ENCODE measurements around the gene PTGER2. TPM values are rescaled to one million over a fixed set of nuclear protein-coding genes. Genes with fewer than 3 reads are reported as not detected.

The PTGER2 gene
- total and polyA plus RNA-seq, 4 experiments from 2014 or later, result 29.4 to 259 (median 135) TPM

DNA sequence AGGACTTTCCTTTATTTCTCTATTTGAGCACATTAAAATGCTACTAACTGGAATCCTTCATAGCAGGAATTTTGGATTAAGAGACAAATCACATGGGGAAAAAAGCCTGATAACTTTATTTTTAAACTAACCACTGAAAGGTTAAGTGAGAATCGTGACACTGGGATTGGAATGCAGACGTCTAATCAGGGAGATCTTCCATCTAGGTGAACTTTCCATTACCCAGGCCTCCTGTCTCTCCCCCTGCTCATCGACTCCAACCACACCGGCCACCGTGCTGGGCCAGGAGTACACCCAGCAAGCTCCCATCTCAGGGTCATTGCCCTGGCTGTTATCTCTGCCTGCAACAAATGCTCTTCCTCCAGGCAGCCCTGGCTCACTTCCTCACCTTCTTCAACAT, 19.0 kb downstream of the PTGER2 start:
- DNase-seq, result no peak
- H3K36me3 ChIP-seq (ENCODE audit: insufficient read depth, low read length), result no peaks in the 10 kb centered on the region
- H3K36me3 Mint-ChIP-seq, result peaks cover 22% of the 10 kb centered on the region in 2 donors
- H3K27me3 Mint-ChIP-seq, result no peaks in the 10 kb centered on the region
- peaks cover 32% of the 10 kb centered on the region for H3K4me1 ChIP-seq (ENCODE audit: insufficient read depth, low read length)
- no peak overlapping the region for H3K4me3 ChIP-seq (ENCODE audit: low read length in 2 of 2)
- H3K27ac ChIP-seq (ENCODE audit: low read depth, low read length), result no peak overlapping the region
- H3K27me3 ChIP-seq (ENCODE audit: insufficient read depth, low read length), result no peaks in the 10 kb centered on the region
- intact Hi-C loops (cut with micrococcal nuclease), result no loop called here
- no peaks in the 10 kb centered on the region for H3K9me3 ChIP-seq (ENCODE audit: control insufficient read depth in 1 of 2, low read length in 2 of 2)
- POLR2A ChIA-PET (ENCODE audit: partially characterized antibody), result no interaction called here
- H3K4me3 Mint-ChIP-seq, result no peak overlapping the region
- peak overlapping the region in 1 of 7 donors; percentile 4 for H3K27ac Mint-ChIP-seq
- H3K9me3 Mint-ChIP-seq, result peaks cover 0 to 4% (median 0%) of the 10 kb centered on the region in 8 donors
- CTCF ChIA-PET (ENCODE audit: partially characterized antibody), result interaction anchor here (1.3 kb wide), 1 partner anchor 19 kb away, joined by 3 read pairs; the partner anchor contains the start of gene PTGER2
- peaks cover 27 to 85% (median 49%) of the 10 kb centered on the region in 4 donors for H3K4me1 Mint-ChIP-seq

- peak overlapping the region in 5 of 7 donors; percentile 4 to 71 (median 39) for H3K27ac Mint-ChIP-seq
- Histone ChIP-seq H3K4me1 (ENCODE audit: insufficient read depth, low read length) (peaks cover 23% of the 10 kb centered on the region), H3K27me3 (ENCODE audit: insufficient read depth, low read length) (no peaks in the 10 kb centered on the region), H3K27ac (ENCODE audit: low read depth, low read length) (no peak overlapping the region), H3K36me3 (ENCODE audit: insufficient read depth, low read length) (no peaks in the 10 kb centered on the region), H3K4me3 (ENCODE audit: low read length in 2 of 2) (no peak overlapping the region), H3K9me3 (ENCODE audit: control insufficient read depth in 1 of 2, low read length in 2 of 2) (no peaks in the 10 kb centered on the region)
- H3K27me3 Mint-ChIP-seq, result no peaks in the 10 kb centered on the region
- intact Hi-C loops (cut with micrococcal nuclease), result no loop called here
- H3K4me1 Mint-ChIP-seq, result peaks cover 30 to 82% (median 50%) of the 10 kb centered on the region in 4 donors
- ChIA-PET CTCF (ENCODE audit: partially characterized antibody) (no interaction called here), POLR2A (ENCODE audit: partially characterized antibody) (interaction anchor here (1.3 kb wide), 1 partner anchor 17 kb away, joined by 7 read pairs; no protein-coding TSS in a partner anchor)
- H3K9me3 Mint-ChIP-seq, result peaks cover 0 to 4% (median 0%) of the 10 kb centered on the region in 8 donors
- H3K36me3 Mint-ChIP-seq, result peaks cover 20 to 22% of the 10 kb centered on the region in 2 donors
- DNase-seq, result no peak
- peak overlapping the region in 2 of 8 donors; percentile 3 to 11 for H3K4me3 Mint-ChIP-seq
These were observed 19.9 kb downstream of the PTGER2 start for GRCh38 chr14:52333823-52334657.

GRCh38 chr14:52336241-52336640, 22.1 kb downstream of the PTGER2 start:
- no peaks in the 10 kb centered on the region for H3K27me3 Mint-ChIP-seq
- Histone ChIP-seq H3K9me3 (ENCODE audit: control insufficient read depth in 1 of 2, low read length in 2 of 2) (no peaks in the 10 kb centered on the region), H3K36me3 (ENCODE audit: insufficient read depth, low read length) (no peaks in the 10 kb centered on the region), H3K27me3 (ENCODE audit: insufficient read depth, low read length) (no peaks in the 10 kb centered on the region), H3K4me1 (ENCODE audit: insufficient read depth, low read length) (peaks cover 9% of the 10 kb centered on the region), H3K4me3 (ENCODE audit: low read length in 2 of 2) (no peak overlapping the region), H3K27ac (ENCODE audit: low read depth, low read length) (no peak overlapping the region)
- H3K4me3 Mint-ChIP-seq, result no peak overlapping the region
- ChIA-PET CTCF (ENCODE audit: partially characterized antibody) (interaction anchor here (0.8 to 1.2 kb wide), 4 partner anchors 9 to 38 kb away, joined by 3 read pairs; no protein-coding TSS in a partner anchor), POLR2A (ENCODE audit: partially characterized antibody) (interaction anchor here (0.9 to 1.4 kb wide), 3 partner anchors 16 to 24 kb away, joined by 3 to 4 read pairs (median 3); no protein-coding TSS in a partner anchor)
- peak overlapping the region in 1 of 7 donors; percentile 33 for H3K27ac Mint-ChIP-seq
- peaks cover 0 to 1% (median 0%) of the 10 kb centered on the region in 8 donors for H3K9me3 Mint-ChIP-seq
- intact Hi-C loops (cut with micrococcal nuclease), result no loop called here
- DNase-seq, result no peak
- H3K36me3 Mint-ChIP-seq, result peaks cover 6% of the 10 kb centered on the region in 2 donors
- H3K4me1 Mint-ChIP-seq, result peaks cover 23 to 68% (median 38%) of the 10 kb centered on the region in 4 donors

DNA sequence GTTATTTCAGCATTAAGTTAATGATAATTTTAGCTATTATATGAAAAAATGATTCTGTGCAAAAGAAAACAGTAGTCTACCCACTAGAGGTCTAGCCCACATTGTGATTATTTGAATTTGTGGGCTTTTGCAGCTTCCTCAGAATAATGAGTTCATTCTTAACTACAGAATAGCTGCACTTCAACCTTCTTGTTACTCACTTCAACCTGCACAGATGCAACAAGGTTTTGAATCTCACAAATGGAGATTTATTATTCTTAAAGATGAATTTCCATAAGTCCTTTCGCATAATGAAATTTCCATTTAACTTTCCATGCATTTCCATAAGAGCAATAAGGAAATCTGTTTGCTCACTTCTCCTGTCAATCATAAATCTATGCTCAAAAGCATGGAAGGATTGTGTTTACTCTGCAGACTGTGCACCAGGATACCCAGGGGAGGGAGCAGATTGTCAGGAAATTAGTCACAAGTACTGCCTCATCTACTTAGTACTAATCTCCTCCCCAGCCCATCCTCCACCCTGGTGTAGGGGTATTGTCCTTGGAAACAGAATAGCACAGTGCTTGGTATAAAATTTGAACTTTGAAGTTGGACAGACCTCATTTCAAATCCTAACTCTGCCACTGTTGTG, 24.1 kb downstream of the PTGER2 start:
- no peak for DNase-seq
- Histone ChIP-seq H3K36me3 (ENCODE audit: insufficient read depth, low read length) (no peaks in the 10 kb centered on the region), H3K27me3 (ENCODE audit: insufficient read depth, low read length) (no peaks in the 10 kb centered on the region), H3K4me3 (ENCODE audit: low read length in 2 of 2) (no peak overlapping the region), H3K9me3 (ENCODE audit: control insufficient read depth in 1 of 2, low read length in 2 of 2) (no peaks in the 10 kb centered on the region), H3K27ac (ENCODE audit: low read depth, low read length) (no peak overlapping the region), H3K4me1 (ENCODE audit: insufficient read depth, low read length) (peaks cover 9% of the 10 kb centered on the region)
- Mint-ChIP-seq H3K4me3 (no peak overlapping the region), H3K36me3 (peaks cover 0 to 3% of the 10 kb centered on the region in 2 donors), H3K27ac (no peak overlapping the region), H3K27me3 (no peaks in the 10 kb centered on the region), H3K4me1 (peaks cover 16 to 51% (median 31%) of the 10 kb centered on the region in 4 donors), H3K9me3 (peaks cover 0 to 1% (median 0%) of the 10 kb centered on the region in 8 donors)
- POLR2A ChIA-PET (ENCODE audit: partially characterized antibody), result no interaction called here
- CTCF ChIA-PET (ENCODE audit: partially characterized antibody), result no interaction called here
- intact Hi-C loops (cut with micrococcal nuclease), result no loop called here

DNA sequence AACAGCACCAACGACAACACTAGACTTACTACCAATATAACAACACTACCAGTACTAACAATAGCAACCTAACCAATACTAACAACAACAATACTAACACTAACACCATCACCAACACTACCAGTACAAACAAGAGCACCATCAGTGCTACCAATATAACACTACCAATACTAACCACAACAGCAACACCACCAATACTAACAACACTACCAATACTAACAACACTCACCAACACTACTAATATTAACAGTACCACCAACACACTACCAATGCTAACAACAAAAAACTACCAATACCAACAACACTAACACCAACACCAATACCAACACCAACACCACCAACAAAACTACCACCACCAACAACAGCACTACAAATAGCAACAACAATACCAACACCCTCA, 25.1 kb downstream of the PTGER2 start:
- H3K4me1 Mint-ChIP-seq, result peaks cover 11 to 40% (median 25%) of the 10 kb centered on the region in 4 donors
- intact Hi-C loops (cut with micrococcal nuclease), result no loop called here
- no peaks in the 10 kb centered on the region for H3K36me3 Mint-ChIP-seq
- no peak overlapping the region for H3K27ac ChIP-seq (ENCODE audit: low read depth, low read length)
- no peaks in the 10 kb centered on the region for H3K9me3 ChIP-seq (ENCODE audit: control insufficient read depth in 1 of 2, low read length in 2 of 2)
- H3K4me3 ChIP-seq (ENCODE audit: low read length in 2 of 2), result no peak overlapping the region
- CTCF ChIA-PET (ENCODE audit: partially characterized antibody), result no interaction called here
- H3K27ac Mint-ChIP-seq, result no peak overlapping the region
- H3K27me3 ChIP-seq (ENCODE audit: insufficient read depth, low read length), result no peaks in the 10 kb centered on the region
- H3K4me1 ChIP-seq (ENCODE audit: insufficient read depth, low read length), result no peaks in the 10 kb centered on the region
- no peaks in the 10 kb centered on the region for H3K27me3 Mint-ChIP-seq
- no peak for DNase-seq
- H3K36me3 ChIP-seq (ENCODE audit: insufficient read depth, low read length), result no peaks in the 10 kb centered on the region
- POLR2A ChIA-PET (ENCODE audit: partially characterized antibody), result no interaction called here
- no peaks in the 10 kb centered on the region for H3K9me3 Mint-ChIP-seq
- H3K4me3 Mint-ChIP-seq, result no peak overlapping the region

DNA sequence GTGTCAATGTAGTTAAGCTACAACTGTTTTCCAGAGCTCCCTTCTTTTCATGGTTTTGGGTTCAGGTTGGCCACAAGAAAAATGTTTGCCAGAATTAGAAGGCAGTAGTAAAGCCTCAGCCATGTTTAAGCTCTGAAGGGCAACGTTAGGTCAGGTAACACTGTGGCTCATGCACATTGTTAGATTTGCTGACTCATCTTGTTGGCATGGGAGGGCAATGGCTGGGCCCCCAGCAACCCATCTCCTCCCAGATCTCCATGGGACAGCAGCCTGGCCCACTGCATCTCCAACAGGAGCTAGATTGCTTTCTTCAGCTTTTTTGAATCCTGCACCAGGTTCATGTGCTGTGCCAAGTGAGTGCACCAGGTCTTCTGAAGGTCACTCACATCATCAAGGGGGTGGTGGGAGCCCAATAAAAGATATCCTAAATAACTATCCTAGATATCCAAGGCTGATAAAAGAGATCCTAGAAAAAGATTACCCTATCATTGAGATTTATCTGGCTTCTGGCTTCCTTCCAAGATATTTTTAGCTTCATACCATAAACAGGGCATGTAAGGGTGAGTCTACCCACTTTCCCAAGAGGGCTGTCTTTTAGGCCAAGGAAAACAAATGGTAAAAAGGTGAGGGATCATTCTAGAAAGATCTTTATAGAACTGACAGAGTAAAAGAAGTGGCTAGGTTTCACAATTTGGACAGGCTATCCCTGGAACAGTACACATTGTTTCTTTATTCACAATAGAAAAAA, 28.9 kb downstream of the PTGER2 start:
- DNase-seq, result no peak
- Mint-ChIP-seq H3K9me3 (peaks cover 0 to 4% (median 0%) of the 10 kb centered on the region in 8 donors), H3K4me3 (peak overlapping the region in 1 of 8 donors; percentile 27), H3K27ac (no peak overlapping the region), H3K27me3 (peaks cover 0 to 3% of the 10 kb centered on the region in 2 donors), H3K36me3 (no peaks in the 10 kb centered on the region), H3K4me1 (peaks cover 9 to 29% (median 12%) of the 10 kb centered on the region in 4 donors)
- no peaks in the 10 kb centered on the region for H3K27me3 ChIP-seq (ENCODE audit: insufficient read depth, low read length)
- H3K4me1 ChIP-seq (ENCODE audit: insufficient read depth, low read length), result no peaks in the 10 kb centered on the region
- H3K36me3 ChIP-seq (ENCODE audit: insufficient read depth, low read length), result no peaks in the 10 kb centered on the region
- H3K27ac ChIP-seq (ENCODE audit: low read depth, low read length), result no peak overlapping the region
- H3K4me3 ChIP-seq (ENCODE audit: low read length in 2 of 2), result no peak overlapping the region
- ChIA-PET CTCF (ENCODE audit: partially characterized antibody) (interaction anchor here (1.5 to 2.1 kb wide), 2 partner anchors 9 to 43 kb away, joined by 4 to 6 read pairs; no protein-coding TSS in a partner anchor), POLR2A (ENCODE audit: partially characterized antibody) (interaction anchor here (1.0 to 1.5 kb wide), 2 partner anchors 27 to 29 kb away, joined by 3 to 5 read pairs; partner anchors contain the start of gene PTGER2)
- H3K9me3 ChIP-seq (ENCODE audit: control insufficient read depth in 1 of 2, low read length in 2 of 2), result no peaks in the 10 kb centered on the region
- intact Hi-C loops (cut with micrococcal nuclease), result no loop called here

Measured in CD4-positive, alpha-beta memory T cell (primary cell).